HG03135 (cell line): ENCODE results near the gene SULT4A1.

Experiments used
- ATAC-seq: cut with Tn5 transposase; IDR thresholded peaks from one replicate; pipeline ENCODE4 v1.9.1; 2021; ENCODE audit warnings: mild to moderate bottlenecking, moderate library complexity; ENCODE audit not compliant: unreplicated experiment

The SULT4A1 gene

DNA sequence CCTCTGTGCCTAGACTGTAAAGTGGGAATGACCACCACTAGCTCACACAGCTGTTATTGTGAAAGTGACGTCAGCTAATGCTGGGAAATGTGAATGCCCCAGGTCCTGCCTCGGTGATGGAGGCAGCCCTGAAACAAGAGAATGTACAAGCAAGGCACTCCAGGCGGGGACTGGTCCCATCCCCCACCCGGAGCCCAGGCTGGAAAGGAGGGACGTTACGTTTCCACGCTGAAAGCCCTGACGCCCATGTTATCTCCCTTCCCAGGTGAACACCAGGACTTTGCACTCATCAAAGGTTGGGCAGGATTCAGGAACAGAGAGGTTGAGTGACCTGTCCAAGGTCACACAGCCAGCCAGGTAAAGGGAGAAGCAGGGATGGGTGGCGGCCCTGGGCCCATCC lies 784 bp downstream of the SULT4A1 start:
- ATAC-seq: no peak

DNA sequence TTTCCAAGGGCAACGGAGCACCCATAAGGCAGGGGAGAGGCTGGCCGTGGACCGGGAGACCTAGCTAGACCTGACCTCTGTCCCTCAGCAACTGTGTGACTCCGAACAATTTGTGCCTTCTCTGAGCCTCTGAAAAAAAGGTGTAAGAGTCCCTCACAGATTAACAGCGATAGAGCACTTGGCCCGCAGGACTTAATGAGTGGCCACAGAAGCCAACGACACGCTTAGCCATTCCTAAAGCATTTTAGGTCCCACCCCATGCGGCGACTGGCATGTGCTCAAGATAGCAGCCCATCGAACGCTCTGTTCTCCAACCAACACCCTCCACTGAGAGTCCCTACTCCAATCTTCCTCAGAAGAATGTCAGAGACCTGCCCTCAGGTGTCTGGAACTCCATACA lies 1.5 kb downstream of the SULT4A1 start:
- ATAC-seq: no peak

DNA sequence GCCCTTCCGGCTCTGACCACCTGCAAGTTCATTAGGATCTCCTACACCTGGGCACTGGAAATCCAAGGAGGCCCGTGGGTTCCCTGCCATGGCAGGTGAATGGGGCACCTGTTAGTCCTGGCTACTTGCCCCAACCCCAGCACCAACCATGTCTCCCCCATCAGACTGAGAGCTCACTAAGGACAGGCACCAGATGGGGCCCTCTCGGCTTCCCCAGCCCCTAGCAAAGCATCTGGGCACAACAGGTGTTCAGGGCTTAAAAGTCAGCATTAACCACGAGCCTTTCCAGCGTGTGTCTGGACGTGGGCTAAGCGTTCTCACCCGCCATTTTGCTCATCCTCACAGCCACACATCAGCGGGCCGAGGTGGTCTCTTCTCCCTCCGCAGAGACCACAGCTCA lies 2.2 kb downstream of the SULT4A1 start:
- no peak for ATAC-seq

DNA sequence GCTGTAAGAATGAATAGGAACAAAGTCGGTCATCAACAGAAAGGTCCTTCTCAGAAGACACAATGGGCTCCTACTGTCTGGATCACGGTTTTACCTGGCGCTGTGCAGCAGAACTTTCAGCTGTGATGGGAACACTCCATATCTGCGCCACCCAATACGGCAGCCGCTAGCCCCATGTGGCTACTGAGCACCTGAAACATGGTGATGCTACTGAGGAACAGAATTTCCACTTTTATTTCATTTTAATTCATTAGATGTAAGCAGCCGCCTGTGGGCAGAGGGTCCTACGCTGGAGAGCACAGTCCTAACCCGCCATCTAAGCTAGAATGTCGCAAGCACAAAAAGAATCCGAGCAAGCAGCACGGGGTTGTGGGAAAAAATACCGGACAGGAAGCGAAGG lies 2.7 kb downstream of the SULT4A1 start:
- no peak for ATAC-seq

DNA sequence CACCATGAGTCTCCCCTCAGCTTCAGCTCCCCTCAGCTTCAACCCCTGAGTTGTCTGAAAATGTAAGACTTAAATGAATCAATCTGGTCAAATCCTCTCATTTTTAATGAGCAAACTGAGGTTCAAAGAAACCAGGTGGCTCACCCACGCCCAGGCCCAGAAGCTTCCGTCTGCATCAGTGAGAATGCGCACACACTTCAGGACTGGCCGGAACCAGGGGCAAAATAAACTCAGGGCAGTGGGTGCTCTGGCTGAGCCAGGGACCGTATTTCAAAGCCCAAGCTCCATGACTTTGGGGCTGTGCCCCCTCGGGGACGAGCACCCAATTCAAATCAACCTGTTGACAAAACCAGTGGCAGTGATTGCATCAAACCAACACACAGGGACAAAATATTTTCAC lies 3.1 kb downstream of the SULT4A1 start:
- ATAC-seq: no peak

DNA sequence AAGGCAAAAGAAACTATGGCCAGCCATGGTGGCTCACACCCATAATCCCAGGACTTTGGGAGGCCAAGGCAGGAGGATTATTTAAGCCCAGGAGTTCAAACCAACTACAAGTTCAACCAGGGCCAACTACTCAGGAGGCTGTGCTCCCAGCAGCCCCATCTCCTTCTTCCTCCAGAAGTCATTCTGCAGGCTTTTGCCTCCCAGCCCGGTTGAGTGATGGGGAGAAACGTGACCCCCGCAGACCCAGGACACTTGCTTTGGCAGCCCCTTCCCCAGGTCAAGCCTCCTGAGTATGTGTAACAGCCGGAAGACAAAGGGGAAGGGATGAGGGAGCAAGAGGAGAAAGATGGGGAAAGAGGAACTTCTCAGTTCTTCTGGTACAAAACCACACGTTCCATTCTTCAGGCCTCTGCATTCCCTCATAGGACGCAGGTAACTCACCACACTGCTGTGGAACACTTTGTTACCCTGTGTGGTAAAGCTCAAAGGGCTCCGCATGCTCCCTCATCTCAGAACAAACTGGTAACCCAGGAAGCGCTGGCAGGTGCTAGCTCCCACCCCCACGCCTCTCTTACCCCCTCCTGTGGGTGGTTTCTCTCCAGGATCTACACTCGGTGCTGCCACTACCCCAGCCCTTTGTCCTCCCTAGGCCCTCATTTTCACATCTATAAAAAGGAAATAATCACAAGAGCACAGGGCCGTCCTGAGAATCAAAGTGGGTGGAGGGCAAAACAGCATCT lies 4.0 kb downstream of the SULT4A1 start:
- no peak for ATAC-seq

DNA sequence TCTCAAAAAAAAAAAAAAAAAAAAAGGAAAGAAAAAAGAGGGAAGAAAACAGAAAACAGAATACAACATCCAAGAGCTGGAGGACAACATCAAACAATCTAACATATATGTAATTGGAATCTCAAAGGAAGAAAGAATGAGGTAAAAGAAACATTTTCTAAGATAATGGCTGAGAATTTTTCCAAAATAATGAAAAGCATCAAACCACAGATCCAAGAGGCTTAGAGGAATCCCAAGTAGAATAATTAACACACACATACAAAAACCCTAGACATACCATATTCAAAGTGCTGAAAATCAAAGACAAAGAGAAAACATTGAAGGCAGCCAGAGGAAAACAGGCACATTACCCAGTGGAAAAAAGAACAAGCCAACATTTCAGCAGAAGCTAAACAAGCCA lies 4.9 kb downstream of the SULT4A1 start:
- no peak for ATAC-seq

DNA sequence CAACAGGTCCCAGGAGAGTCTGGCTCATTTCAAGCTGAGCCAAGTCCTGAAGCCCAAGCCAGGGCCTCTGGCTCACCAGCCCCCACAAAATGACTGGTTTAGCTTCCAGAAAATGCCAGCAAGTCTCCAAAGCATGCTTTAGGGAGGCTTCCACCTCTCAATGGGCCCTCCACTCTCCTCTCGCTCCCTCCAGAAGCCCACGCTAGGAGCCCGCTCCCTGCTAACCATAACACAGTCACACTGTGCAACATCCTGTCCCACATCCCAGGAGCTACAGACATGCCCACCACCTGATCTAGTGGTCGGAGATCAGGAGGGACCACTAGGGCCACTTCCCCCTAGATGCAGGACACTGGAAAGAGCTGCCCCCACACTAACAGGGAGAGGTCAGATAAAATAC lies 6.9 kb downstream of the SULT4A1 start:
- no peak for ATAC-seq

DNA sequence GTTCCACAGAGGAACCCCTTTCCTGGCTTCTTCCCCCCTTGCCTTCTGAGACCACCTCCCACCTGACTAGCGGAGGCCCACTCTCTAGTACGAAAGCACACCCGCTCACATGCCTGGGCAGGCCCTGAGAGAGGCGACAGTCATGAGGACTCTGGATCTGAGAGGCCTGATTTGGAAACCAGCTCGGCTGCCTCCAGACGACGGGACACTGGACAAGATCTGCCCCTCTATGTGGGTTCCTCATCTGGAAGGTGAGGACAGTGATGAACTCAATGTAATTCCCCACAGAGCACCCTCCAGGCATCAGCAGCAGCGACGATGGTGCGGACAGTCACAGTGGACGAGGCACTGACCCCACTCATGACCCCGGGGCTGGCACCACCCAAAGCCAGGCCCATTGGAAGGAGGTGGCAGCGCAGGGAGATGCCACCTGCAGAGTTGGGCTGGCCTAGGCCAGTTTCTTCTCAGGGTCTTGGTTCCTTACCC lies 7.5 kb downstream of the SULT4A1 start:
- ATAC-seq: no peak

DNA sequence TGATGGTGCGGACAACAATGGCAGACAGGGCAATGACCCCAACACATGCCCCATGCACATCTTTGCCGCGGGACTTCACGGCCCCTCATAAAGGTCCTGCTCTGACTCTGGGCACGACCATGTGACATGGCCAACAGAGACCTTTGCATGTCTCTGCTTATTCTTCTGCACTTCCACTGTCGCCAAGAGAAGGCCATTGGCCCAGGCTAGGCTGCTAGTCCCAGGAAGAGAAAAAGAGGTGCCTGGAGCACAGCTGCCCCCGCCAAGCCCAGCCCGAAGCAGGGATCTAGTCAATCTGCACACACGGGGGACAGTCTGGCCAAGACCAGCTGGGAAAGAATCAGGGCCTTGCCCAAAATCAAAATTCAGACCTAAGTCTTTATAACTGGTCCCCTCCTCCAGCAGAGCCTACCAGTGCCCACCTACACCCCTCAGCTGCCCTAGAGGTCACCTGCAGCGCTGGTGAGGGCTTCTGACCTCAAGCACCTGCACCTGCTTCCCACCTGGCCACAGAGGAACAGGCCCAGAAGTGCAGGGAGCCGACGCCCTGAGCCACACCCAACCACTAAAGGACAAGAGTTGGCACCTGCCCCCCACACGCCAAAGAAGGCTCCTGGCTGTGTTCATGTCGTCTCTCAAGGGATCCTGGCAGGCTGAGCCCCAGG lies 8.1 kb downstream of the SULT4A1 start:
- ATAC-seq: no peak

DNA sequence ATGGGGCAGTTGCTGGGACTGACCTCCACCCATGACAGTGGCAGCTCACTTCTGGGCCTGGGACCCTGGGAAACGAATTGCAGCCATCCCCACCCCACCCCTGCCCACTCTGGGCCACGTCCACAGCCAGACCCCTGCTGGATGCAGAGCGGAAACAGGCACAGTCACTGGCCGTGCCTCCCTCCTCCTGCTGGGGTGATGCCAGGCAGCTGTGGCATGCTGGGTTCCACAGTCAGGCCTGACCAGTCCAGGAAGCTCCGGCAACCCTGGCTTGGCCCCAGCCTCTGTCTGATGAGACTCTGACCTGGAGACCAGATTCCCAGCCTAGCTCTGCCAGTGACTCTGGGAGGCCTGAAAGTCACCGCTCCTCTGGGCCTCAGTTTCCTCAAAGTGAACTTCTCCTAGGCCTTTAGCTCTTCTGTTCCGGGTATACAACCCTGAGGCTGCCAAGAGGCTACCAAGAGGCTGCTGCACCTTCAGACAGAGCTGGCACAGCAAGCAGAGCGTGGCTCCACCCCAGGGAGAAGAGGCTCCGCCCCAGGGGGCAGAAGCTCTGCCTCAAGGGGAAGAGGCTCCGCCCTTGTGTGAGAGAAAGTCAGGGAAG lies 8.9 kb downstream of the SULT4A1 start:
- no peak for ATAC-seq

DNA sequence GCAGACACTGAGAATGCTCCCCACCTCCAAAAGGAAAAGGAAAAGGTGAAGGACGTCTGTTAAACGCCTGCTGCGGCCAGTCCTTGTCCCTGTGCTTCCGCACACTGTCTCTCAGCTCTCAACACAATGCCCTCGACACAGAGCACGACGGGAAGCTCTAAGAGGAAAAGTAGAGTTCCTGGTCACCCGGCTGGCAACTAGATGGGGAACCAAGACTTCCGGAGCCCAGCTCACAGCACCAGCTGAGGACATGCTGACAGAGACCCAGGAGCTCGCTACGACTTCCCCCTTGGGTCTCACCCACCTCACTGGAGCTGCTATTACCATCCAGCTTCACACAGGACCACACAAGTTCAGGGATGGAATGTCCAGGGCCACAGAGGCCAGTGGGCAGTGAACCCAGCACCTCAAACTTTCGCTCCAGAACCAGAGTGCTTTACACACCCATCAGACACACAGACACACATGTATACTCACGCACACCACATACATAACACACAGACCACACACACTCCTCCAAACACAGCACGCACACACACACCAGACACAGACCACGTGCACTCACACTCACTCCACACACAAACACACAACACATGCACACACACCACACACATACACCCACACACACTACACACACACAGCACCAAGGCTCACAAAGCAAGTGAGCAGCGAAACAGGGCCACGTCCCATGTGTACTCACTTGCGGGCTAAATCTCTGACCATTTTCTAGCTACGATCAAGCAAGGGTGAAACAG lies 9.6 kb downstream of the SULT4A1 start:
- ATAC-seq: no peak

DNA sequence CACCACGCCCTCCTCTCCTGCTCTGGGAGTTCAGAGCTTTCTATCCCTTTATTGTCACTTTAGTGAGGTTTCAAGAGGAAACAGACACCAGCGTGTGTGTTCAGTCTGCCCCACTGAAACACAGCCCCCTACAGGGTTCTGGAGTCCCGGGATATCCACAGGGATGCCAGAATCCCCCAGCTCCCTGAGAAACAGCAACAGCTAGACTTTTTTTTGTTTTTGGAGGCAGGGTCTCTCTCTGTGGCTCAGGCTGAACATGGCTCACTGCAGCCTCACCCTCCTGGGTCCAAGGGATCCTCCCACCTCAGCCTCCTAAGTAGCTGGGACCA lies 10.4 kb downstream of the SULT4A1 start:
- no peak for ATAC-seq

DNA sequence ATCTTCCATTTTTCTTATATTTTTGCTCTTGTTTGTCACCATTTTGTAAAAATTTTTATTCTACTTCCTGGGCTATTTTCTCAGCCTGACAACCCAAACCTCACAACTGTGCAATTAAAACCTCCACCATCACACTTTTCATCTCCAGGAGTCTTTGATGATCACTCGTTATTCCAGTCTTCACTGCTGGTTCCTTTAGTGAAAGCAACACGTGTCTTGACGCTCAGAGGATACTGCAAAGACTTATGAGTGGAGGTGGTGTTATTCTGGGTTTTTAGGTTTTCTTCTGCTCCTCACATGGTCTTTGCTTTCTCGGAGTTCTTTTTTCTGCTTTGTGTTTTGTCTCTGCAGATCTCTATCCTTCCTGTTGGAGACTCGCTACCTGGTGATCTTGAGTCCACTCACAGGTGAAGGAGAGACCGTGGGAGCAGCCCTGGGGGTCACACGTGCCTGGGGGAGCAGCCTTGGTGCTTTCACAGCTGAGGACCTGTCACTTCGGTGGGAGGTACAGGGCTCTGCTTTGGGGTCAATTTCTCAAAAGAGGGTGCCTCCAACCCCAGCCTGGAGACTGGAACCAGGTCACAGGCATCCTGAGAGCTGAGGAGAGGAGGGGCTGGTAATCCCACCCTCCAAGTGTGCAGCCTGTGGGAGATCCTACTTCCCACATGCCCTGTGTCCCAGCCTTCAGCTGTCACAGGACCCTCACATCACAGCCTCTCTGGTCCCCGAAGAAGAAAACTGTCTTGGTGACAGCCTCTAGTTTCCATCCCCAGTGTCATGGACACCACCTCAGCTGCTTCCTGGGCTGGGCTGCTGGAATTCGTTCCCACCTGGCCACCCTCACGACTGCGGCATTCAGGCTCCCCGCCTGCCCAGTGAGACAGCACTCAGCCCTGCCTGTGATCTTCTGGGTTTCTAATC lies 11.0 kb downstream of the SULT4A1 start:
- ATAC-seq: no peak

DNA sequence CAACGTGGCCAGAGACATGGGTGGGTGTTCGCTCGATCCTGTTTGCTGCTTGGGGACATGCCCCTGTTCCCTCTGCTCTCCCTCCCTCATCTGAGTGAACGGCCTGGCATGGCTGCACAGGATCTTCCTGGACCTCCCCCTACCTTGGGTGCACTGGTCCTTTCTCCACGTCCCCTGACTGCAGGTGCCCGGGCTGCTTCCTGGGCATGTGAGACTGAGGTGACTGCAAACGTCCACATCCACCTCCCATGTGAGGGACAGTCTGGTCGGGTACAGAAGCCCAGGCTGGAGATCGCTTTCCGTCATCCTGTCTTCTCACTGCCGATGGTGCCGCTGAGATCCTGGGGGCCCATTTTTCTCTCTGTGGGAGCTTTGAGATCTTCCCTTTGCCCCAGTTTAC lies 11.8 kb downstream of the SULT4A1 start:
- no peak for ATAC-seq

DNA sequence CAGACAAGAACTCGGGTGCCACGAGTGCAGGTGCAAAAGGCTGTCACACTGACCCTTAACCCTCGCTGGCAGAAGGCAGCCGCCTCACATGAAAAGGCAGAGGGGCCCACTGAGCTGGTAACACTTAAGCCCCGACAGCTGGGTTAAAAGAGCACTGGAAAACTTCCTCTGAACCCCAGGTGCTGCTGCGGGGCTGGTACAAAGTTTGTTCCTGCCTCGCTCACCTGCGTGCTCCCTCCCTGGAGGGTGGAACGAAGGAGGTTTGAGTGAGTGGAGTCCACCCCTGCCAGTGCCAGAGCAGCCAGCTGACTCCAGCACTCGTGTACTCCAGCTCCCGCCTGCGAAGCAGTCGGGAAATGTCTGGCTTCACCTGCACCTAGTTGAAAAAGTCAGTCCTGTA lies 12.6 kb downstream of the SULT4A1 start:
- no peak for ATAC-seq

DNA sequence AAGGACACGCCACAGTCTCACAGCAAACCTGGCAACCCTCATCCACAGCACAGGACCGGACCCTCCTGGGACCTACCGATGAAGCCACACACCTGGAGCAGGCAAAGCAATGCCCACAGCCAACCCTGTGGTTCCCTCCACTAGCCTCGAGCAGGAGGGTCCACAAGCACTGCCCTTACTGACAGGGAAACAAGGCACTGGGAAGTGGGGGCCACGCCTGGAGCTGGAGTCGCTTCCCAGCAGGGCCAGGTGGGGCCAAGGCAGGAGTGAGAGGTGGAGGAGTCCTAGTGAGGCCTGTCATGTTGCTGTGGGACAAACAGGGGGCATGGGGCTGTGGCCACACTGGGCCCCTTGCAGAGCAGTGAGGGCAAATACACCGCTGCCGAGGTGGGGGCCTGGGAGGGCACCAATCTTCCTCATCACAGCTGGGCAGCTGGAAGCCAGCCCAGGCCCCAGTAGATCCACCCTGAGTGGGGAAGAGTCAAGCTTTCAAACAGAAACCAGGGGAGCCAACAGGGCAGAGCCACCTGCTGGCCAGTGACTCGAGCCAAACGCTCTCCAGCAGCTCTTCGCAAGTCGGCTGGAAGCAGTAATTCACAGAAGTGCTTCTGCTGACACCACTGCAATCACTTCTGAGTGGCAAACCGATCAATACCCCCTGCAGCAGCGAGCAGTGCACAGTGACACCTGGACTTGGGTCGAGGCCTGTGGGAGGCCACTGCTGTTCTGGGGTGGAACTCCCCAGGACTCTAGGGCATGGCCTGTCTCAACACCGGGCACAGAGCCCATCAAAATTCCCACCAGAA lies 13.7 kb downstream of the SULT4A1 start:
- ATAC-seq: no peak

DNA sequence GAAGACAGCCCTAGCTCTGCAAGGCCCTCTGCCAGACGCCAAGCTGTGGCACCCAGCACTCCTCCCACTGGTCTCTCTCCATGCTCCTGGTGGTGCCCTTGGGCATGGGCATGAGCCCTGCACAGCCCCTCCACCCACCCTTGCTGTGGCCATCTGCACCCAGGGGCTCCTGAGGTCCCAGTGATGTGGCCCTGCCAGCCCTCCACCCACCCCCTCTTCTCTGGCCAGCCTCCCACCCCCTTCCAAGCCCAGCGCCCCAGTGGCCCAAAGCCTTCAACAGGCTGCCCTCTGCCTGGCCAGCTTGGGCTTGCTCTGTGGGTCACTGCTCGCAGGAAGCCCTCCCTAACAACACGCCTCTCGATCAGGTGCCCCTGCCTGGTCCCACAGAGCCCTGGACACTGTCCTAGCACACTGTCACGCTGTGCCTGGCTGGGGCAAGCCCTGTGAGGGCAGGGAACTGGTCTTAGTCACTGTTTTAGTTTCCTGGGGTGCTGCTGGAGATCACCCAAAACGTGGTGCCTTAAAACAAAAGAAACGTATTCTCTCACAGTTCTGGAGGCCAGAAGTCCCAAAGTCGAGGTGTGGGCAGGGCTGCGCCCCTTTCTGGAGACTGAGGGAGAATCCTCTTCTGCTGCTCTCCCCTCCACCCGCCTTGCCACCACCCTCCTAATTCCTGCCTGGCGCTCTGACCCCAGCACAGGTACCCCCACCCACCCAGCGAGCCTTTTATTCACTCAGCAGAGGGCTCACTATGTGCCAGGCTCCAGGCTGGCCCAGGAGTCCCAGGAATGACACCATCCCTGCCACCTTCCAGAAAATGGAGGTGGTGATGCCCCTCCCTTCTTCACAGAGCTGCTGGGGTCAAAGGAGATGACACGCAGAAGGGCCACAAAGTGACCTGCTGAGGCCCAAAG lies 14.7 kb downstream of the SULT4A1 start:
- no peak for ATAC-seq

DNA sequence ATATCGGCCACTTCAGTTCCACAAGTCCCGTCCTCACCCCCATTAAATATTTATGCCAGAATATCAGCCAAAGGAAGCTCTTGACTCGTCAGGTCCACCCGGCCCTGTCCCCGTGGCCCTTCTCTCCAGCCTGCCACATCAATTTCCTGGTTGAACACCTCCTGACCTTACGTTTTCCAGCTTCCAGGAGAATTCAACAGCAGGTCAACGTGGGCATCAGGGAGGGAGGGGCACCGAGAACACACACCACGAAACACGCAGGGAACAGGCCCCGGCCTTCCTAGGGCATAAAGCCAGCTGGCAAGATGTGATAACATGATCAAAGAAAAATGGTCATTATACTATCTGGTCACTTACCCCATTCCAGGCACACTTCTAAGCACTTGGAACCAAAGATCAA lies 15.3 kb downstream of the SULT4A1 start:
- ATAC-seq: no peak
